B cell (primary cell): ENCODE measurements around the gene CCDC110.

Experiments used
- EZH2 ChIP-seq: IDR thresholded peaks from 2 replicates; pipeline ENCODE4 v1.6.1; 2012; ENCODE audit warnings: borderline replicate concordance, low read depth, mild to moderate bottlenecking, moderate library complexity, low read length; ENCODE audit not compliant: insufficient read depth, poor library complexity, severe bottlenecking
- TF ChIP-seq, protein P1 (sequence below): fragments of 200-600 bp; IDR thresholded peaks from one replicate; pipeline ENCODE4 v1.8.0; 2022; ENCODE audit warnings: antibody characterized with exemption, mild to moderate bottlenecking

DNA sequence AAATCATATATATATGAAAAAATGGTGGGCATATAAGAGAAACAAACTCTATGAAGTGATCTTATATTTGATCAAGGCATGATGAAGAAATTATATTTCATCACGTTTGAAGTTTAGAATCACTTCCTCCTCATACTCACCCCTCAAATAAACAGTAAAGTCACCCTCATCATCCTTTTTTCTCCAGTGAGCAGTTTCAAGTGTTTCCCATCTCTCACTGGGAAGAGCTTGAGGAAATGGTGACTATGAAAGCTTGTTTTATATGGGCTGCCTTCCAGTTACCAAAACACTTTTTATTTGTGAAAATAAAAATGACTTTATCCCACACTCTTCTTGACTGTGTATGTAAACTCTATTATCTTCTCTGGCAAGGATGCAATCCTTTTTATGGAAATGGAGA is 47.0 kb upstream of the CCDC110 start:
- TF ChIP-seq, protein P1, sequence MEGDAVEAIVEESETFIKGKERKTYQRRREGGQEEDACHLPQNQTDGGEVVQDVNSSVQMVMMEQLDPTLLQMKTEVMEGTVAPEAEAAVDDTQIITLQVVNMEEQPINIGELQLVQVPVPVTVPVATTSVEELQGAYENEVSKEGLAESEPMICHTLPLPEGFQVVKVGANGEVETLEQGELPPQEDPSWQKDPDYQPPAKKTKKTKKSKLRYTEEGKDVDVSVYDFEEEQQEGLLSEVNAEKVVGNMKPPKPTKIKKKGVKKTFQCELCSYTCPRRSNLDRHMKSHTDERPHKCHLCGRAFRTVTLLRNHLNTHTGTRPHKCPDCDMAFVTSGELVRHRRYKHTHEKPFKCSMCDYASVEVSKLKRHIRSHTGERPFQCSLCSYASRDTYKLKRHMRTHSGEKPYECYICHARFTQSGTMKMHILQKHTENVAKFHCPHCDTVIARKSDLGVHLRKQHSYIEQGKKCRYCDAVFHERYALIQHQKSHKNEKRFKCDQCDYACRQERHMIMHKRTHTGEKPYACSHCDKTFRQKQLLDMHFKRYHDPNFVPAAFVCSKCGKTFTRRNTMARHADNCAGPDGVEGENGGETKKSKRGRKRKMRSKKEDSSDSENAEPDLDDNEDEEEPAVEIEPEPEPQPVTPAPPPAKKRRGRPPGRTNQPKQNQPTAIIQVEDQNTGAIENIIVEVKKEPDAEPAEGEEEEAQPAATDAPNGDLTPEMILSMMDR, result no peak
- no peak for TF ChIP-seq EZH2
